ENCODE data around the gene UBN1. TPM values are rescaled to one million over a fixed set of nuclear protein-coding genes. Genes with fewer than 3 reads are reported as not detected.

The UBN1 gene
- total RNA-seq, 3 donors from 2014 or later, result 41.3 to 42.7 (median 41.6) TPM

- DNase-seq (no peak), ATAC-seq (no peak)
- H3K36me3 ChIP-seq (ENCODE audit: low read depth), result no peaks in the 10 kb centered on the region
- intact Hi-C loops (cut with DNase I, micrococcal nuclease), result no loop called here
- H3K4me3 ChIP-seq, result no peak overlapping the region
- H3K4me1 ChIP-seq (ENCODE audit: low read depth), result peaks cover 4% of the 10 kb centered on the region
- TF ChIP-seq CTCF (IDR thresholded peaks at IDR 0.05), result no peak
- no peaks in the 10 kb centered on the region for H3K9me3 ChIP-seq
These were observed 69.8 kb downstream of the UBN1 start for GRCh38 chr16:4917117-4917516.

GRCh38 chr16:4918781-4919251 lies 71.5 kb downstream of the UBN1 start:
- H3K36me3 ChIP-seq (ENCODE audit: low read depth), result no peaks in the 10 kb centered on the region
- DNase-seq (peak in 1 of 3 donors; percentile 28), ATAC-seq (peak; percentile 74)
- intact Hi-C loops (cut with DNase I, micrococcal nuclease), result no loop called here
- H3K4me3 ChIP-seq, result no peak overlapping the region
- no peaks in the 10 kb centered on the region for H3K9me3 ChIP-seq
- peaks cover 4% of the 10 kb centered on the region for H3K4me1 ChIP-seq (ENCODE audit: low read depth)
- TF ChIP-seq CTCF (IDR thresholded peaks at IDR 0.05), result no peak

GRCh38 chr16:4920826-4921225 lies 73.5 kb downstream of the UBN1 start:
- TF ChIP-seq CTCF (IDR thresholded peaks at IDR 0.05), result no peak

GRCh38 chr16:4922721-4923342 lies 75.6 kb downstream of the UBN1 start:
- peaks cover 13% of the 10 kb centered on the region for H3K9me3 ChIP-seq
- intact Hi-C loops (cut with DNase I, micrococcal nuclease), result no loop called here
- no peak for TF ChIP-seq CTCF (IDR thresholded peaks at IDR 0.05)
- H3K4me3 ChIP-seq, result no peak overlapping the region
- no peak for ATAC-seq
- no peaks in the 10 kb centered on the region for H3K36me3 ChIP-seq (ENCODE audit: low read depth)
- peaks cover 4% of the 10 kb centered on the region for H3K4me1 ChIP-seq (ENCODE audit: low read depth)
- no peak for DNase-seq

More at GRCh38 chr16:4920826-4921225, 73.5 kb downstream of the UBN1 start:
- Histone ChIP-seq H3K36me3 (ENCODE audit: low read depth) (no peaks in the 10 kb centered on the region), H3K4me3 (no peak overlapping the region), H3K9me3 (no peaks in the 10 kb centered on the region), H3K4me1 (ENCODE audit: low read depth) (peaks cover 4% of the 10 kb centered on the region)
- DNase-seq, result no peak
- intact Hi-C loops (cut with DNase I, micrococcal nuclease), result no loop called here
- no peak for ATAC-seq

GRCh38 chr16:4923853-4924252 lies 76.6 kb downstream of the UBN1 start:
- intact Hi-C loops (cut with DNase I, micrococcal nuclease), result no loop called here
- ATAC-seq, result no peak
- Histone ChIP-seq H3K4me3 (no peak overlapping the region), H3K9me3 (peaks cover 15% of the 10 kb centered on the region), H3K36me3 (ENCODE audit: low read depth) (no peaks in the 10 kb centered on the region), H3K4me1 (ENCODE audit: low read depth) (peaks cover 1% of the 10 kb centered on the region)
- no peak for TF ChIP-seq CTCF (IDR thresholded peaks at IDR 0.05)
- no peak for DNase-seq
